K562 (cell line): ENCODE data around the gene ZNF865. TPM values are rescaled to one million over a fixed set of nuclear protein-coding genes. Genes with fewer than 3 reads are reported as not detected.

Source experiments
- BMI1 ChIP-seq: fragments of 150-350 bp; IDR thresholded peaks from 2 replicates; pipeline ENCODE4 v1.6.1; 2014; ENCODE audit warnings: low read length
- CC2D1A ChIP-seq: fragments of 450-650 bp; IDR thresholded peaks from 2 replicates; pipeline ENCODE4 v1.6.1; 2017; ENCODE audit warnings: mild to moderate bottlenecking
- ETS2 ChIP-seq: IDR thresholded peaks from 2 replicates; pipeline ENCODE4 v1.6.1; 2016; ENCODE audit warnings: borderline replicate concordance, missing genetic modification characterization, mild to moderate bottlenecking, moderate library complexity, missing compliant biosample characterization; ENCODE audit not compliant: poor library complexity, severe bottlenecking
- EZH2 ChIP-seq: IDR thresholded peaks from 2 replicates; pipeline ENCODE4 v1.6.1; 2012; ENCODE audit warnings: low read depth, mild to moderate bottlenecking, inconsistent platforms, low read length, borderline replicate concordance
- HNRNPK ChIP-seq: fragments of 200-400 bp; formaldehyde crosslinking; IDR thresholded peaks from one replicate; pipeline ENCODE4 v1.6.1; 2018; ENCODE audit warnings: mild to moderate bottlenecking, low read depth, low read length; ENCODE audit not compliant: poor library complexity, severe bottlenecking
- MCM7 ChIP-seq, 2 experiments: fragments of 450-650 bp; IDR thresholded peaks; 2 replicates each; pipeline ENCODE4 v1.6.1; 2016 to 2018
- POLR2A ChIP-seq: fragments of 450-650 bp; conservative IDR thresholded peaks from 2 replicates; pipeline ENCODE4 v1.6.1; 2016
- SAP30 ChIP-seq: fragments of 200-600 bp; sonication (generic); IDR thresholded peaks from 2 replicates; pipeline ENCODE4 v1.6.1; 2012; ENCODE audit warnings: borderline replicate concordance, low read depth, mild to moderate bottlenecking, moderate library complexity, low read length, control low read depth, inconsistent platforms; ENCODE audit not compliant: insufficient read depth, poor library complexity, severe bottlenecking
- ZBTB17 ChIP-seq: fragments of 450-650 bp; formaldehyde crosslinking; IDR thresholded peaks from 2 replicates; pipeline ENCODE4 v1.4.0; 2020; ENCODE audit warnings: mild to moderate bottlenecking
- ZKSCAN1 ChIP-seq: fragments of 150-350 bp; IDR thresholded peaks from 2 replicates; pipeline ENCODE4 v1.6.1; 2016; ENCODE audit warnings: low read depth, low read length
- ZNF740 ChIP-seq, 3 experiments: fragments of 200-800 bp in 1 of 3; sonication (Bioruptor generic) in 1 of 3; sonication (generic) in 1 of 3; formaldehyde crosslinking in 1 of 3; IDR thresholded peaks; 2 replicates each; pipeline versions ENCODE4 v1.6.1 to v1.8.0; 2016 to 2022; ENCODE audit warnings: mild to moderate bottlenecking in 2 of 3, missing compliant biosample characterization in 2 of 3, missing genetic modification characterization in 2 of 3, missing genetic modification reagents in 1 of 3
- polyA plus RNA-seq, 8 experiments: library from polyadenylated mRNA; depleted of rRNA in 4 of 8; stranded (reverse) in 5 of 8; unstranded in 3 of 8; fragments of >200 nt; fragmentation: Nextera tagmentation in 2 of 8; fragmentation: Illumina TruSeq in 1 of 8; extraction: Ambion mirVana in 2 of 8; extraction: Trizol in 1 of 8; gene quantifications; 2 replicates each; pipeline versions ENCODE4 v1.2.1 to v1.2.3, GENCODE V29; 2011 to 2014; ENCODE audit warnings: inconsistent platforms in 1 of 8, missing spikeins in 1 of 8
- total RNA-seq, 7 experiments: library from RNA; depleted of rRNA in 6 of 7; stranded (reverse); fragments of >200 nt in 6 of 7; fragmentation: Illumina TruSeq in 2 of 7; extraction: Trizol in 2 of 7; gene quantifications; 2 replicates each; pipeline versions ENCODE4 v1.2.1 to v1.2.3, GENCODE V29; 2011 to 2021; ENCODE audit warnings: low replicate concordance in 1 of 7
- TF ChIP-seq, protein P1 (sequence below): sonication (generic); formaldehyde crosslinking; IDR thresholded peaks from 2 replicates; pipeline ENCODE4 v1.4.0; 2020; ENCODE audit warnings: mild to moderate bottlenecking, missing genetic modification reagents

ZNF865 gene
- total and polyA plus RNA-seq, 9 of the 15 experiments (the other 6 are each of a cell fraction or from before 2014, with no cell fraction given), result 0.40 to 18.8 (median 1.6) TPM; not detected in 2

DNA sequence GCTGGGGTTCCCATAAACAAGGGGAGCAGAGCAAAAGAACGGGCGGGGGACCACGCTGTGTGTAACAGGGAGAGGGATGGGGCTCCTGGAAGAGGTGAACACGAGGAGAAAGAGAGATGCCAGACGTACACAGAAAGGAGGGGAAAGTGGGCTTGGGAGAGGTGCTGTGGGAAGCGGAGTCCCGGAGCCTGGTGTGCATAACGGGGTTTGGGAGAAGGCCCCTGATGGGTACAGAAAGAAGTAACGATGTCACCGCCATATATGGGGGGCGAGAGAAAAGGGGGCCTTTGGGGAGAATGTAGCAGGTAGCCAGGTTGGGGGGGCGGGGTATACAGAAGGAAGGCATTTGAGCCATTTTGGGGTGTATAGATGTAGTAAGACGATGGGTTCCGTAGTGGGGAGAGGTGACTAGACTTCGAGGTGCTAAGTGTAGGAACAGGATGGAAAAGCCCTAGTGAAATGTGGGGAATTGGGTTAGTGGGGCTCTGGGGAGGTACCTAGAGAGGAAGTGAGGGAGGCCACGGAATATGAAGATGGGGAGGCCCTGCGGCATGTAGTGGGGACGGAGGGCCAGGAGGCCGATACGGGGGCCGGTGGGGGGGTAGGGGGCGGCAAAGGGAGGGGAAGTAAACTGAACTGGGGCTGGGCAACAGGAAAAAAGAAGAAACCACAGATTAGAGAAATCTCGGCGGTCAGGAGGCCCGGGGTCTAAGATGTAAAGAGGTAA lies 36.1 kb downstream of the ZNF865 start (continued):
- TF ChIP-seq, protein P1, sequence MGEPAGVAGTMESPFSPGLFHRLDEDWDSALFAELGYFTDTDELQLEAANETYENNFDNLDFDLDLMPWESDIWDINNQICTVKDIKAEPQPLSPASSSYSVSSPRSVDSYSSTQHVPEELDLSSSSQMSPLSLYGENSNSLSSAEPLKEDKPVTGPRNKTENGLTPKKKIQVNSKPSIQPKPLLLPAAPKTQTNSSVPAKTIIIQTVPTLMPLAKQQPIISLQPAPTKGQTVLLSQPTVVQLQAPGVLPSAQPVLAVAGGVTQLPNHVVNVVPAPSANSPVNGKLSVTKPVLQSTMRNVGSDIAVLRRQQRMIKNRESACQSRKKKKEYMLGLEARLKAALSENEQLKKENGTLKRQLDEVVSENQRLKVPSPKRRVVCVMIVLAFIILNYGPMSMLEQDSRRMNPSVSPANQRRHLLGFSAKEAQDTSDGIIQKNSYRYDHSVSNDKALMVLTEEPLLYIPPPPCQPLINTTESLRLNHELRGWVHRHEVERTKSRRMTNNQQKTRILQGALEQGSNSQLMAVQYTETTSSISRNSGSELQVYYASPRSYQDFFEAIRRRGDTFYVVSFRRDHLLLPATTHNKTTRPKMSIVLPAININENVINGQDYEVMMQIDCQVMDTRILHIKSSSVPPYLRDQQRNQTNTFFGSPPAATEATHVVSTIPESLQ (CRISPR knock-in tag), result no peak
- no peak for TF ChIP-seq HNRNPK
- TF ChIP-seq BMI1, result no peak
- no peak for TF ChIP-seq ZBTB17
- TF ChIP-seq SAP30, result peak; percentile 56
- no peak for TF ChIP-seq ZNF740 (CRISPR knock-in tag; IDR thresholded peaks at IDR 0.05)
- 0 out of 4 replicates have a peak, but pooled peaks of 1 of the 2 experiments have one; percentile 45 for TF ChIP-seq ZNF740 (tag; IDR thresholded peaks at IDR 0.05)
- no peak for TF ChIP-seq ETS2 (tag)
- TF ChIP-seq EZH2, result no peak
- TF ChIP-seq MCM7 (IDR thresholded peaks at IDR 0.05), result no peak
- no peak for TF ChIP-seq ZKSCAN1
- peak; percentile 57 for TF ChIP-seq POLR2A
- TF ChIP-seq CC2D1A, result 0 out of 2 replicates have a peak, but pooled peaks have one; percentile 11
